ENCODE results near the gene PNLIPRP2. TPM values are rescaled to one million over a fixed set of nuclear protein-coding genes. Genes with fewer than 3 reads are reported as not detected.

Gene PNLIPRP2
- total and polyA plus RNA-seq, 4 donors, result 0.06 to 1.0 (median 0.08) TPM; not detected in 1

DNA sequence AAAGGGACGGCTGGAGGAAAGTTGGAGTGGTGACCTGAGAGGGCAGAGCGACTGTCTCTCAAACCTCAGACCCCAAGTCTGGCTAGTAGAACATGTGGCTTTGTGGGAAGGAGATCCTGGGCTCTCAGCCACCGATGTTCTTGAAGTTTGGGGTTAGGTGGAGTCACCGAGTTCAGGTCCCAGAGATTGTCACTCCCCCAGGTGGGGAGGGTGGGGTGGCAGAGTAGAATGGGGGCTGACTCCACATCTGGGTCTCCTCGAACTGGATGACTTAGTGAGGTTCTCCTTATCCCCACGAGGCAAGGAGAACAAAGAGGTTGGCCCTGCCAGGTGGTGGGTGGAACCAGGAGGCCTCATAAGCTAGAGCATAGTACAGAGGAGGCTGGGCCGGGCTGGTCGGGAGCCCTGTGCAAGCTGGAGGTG, 14.7 kb upstream of the PNLIPRP2 start:
- Histone ChIP-seq H3K27me3 (ENCODE audit: control insufficient read depth in 3 of 3, insufficient read depth in 3 of 3, low read length in 2 of 3) (no peaks in the 10 kb centered on the region), H3K9ac (ENCODE audit: insufficient read depth in 1 of 2, low read length in 2 of 2) (no peak overlapping the region), H3K4me3 (no peak overlapping the region), H3K27ac (ENCODE audit: low read depth in 1 of 2, low read length in 1 of 2) (no peak overlapping the region), H3K36me3 (ENCODE audit: control insufficient read depth in 4 of 4, insufficient read depth in 4 of 4, low read length in 4 of 4) (no peaks in the 10 kb centered on the region), H3K4me1 (ENCODE audit: control insufficient read depth in 5 of 5, insufficient read depth in 5 of 5, low read length in 5 of 5) (peaks cover 0 to 5% (median 0%) of the 10 kb centered on the region in 5 donors), H3K9me3 (ENCODE audit: control insufficient read depth in 4 of 4, insufficient read depth in 3 of 4, low read length in 3 of 4) (peaks cover 0 to 10% (median 0%) of the 10 kb centered on the region in 4 donors)
- no peak for ATAC-seq (ENCODE audit: insufficient read depth, low FRiP score)
- no peak for DNase-seq
- TF ChIP-seq, protein P1, sequence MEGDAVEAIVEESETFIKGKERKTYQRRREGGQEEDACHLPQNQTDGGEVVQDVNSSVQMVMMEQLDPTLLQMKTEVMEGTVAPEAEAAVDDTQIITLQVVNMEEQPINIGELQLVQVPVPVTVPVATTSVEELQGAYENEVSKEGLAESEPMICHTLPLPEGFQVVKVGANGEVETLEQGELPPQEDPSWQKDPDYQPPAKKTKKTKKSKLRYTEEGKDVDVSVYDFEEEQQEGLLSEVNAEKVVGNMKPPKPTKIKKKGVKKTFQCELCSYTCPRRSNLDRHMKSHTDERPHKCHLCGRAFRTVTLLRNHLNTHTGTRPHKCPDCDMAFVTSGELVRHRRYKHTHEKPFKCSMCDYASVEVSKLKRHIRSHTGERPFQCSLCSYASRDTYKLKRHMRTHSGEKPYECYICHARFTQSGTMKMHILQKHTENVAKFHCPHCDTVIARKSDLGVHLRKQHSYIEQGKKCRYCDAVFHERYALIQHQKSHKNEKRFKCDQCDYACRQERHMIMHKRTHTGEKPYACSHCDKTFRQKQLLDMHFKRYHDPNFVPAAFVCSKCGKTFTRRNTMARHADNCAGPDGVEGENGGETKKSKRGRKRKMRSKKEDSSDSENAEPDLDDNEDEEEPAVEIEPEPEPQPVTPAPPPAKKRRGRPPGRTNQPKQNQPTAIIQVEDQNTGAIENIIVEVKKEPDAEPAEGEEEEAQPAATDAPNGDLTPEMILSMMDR (IDR thresholded peaks at IDR 0.05; ENCODE audit: control extremely low read depth, extremely low read depth), result no peak
- WGBS, 2 donors, result 70 to 79% methylated on average over 8 of the region's 8 CpGs

- H3K27ac ChIP-seq (ENCODE audit: low read depth in 1 of 2, low read length in 1 of 2), result no peak overlapping the region
- no peaks in the 10 kb centered on the region for H3K36me3 ChIP-seq (ENCODE audit: control insufficient read depth in 4 of 4, insufficient read depth in 4 of 4, low read length in 4 of 4)
- no peak overlapping the region for H3K4me3 ChIP-seq
- WGBS, 2 donors, result 78 to 82% methylated on average over 6 of the region's 6 CpGs
- no peak overlapping the region for H3K9ac ChIP-seq (ENCODE audit: insufficient read depth in 1 of 2, low read length in 2 of 2)
- no peaks in the 10 kb centered on the region for H3K27me3 ChIP-seq (ENCODE audit: control insufficient read depth in 3 of 3, insufficient read depth in 3 of 3, low read length in 2 of 3)
- no peak for DNase-seq
- H3K9me3 ChIP-seq (ENCODE audit: control insufficient read depth in 4 of 4, insufficient read depth in 3 of 4, low read length in 3 of 4), result peaks cover 0 to 11% (median 0%) of the 10 kb centered on the region in 4 donors
- TF ChIP-seq, protein P1 (IDR thresholded peaks at IDR 0.05; ENCODE audit: control extremely low read depth, extremely low read depth), result no peak
- ATAC-seq (ENCODE audit: insufficient read depth, low FRiP score), result no peak
- peaks cover 0 to 5% (median 0%) of the 10 kb centered on the region in 5 donors for H3K4me1 ChIP-seq (ENCODE audit: control insufficient read depth in 5 of 5, insufficient read depth in 5 of 5, low read length in 5 of 5)
Observed at GRCh38 chr10:116607336-116607735, 13.4 kb upstream of the PNLIPRP2 start.

DNA sequence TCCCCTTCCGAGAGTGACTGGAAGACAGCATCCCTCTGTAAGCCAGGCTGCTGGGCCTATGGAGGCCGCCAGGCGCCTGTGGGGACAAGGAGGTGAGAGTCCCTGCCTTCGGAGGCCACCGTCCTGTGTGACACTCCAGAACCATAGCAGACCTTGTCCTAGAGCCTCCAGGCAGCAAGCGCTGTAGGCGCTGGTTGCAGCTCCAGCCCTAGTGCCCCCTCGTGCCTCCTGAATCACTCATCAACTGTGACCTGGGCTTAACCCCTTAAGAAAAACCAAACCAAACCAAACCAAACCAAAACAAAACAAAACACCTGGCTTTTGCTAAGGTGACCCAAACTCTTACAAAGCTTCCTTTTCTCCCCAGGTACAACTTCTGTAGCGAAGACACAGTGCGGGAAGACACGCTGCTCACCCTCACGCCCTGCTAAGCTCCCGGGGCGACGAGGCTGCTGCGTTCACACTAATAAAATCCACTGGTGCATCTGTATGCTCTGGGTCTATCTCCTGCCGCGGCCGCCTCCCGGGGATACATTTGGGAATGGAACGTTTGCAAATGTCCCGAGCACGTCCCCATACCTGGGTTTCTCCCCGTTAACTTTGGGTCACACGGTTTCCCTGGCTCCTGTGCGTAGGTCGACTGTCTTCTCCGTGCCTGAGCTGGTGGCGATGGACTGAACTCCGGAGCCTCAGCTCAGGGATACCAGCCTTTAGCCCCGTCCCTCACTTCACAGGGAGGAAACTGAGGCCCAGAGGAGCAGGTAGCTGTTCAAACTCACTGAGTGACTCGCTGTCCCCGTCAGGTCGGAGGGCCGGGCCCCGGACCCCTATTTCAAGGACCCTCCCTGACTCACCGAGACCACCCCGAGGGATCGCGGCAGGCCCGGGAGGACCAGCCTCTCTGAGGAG, 11.8 kb upstream of the PNLIPRP2 start:
- ATAC-seq (ENCODE audit: insufficient read depth, low FRiP score) (no peak), DNase-seq (peak in 1 of 3 donors; percentile 3)
- H3K9me3 ChIP-seq (ENCODE audit: control insufficient read depth in 4 of 4, insufficient read depth in 3 of 4, low read length in 3 of 4), result peaks cover 0 to 11% (median 0%) of the 10 kb centered on the region in 4 donors
- H3K27me3 ChIP-seq (ENCODE audit: control insufficient read depth in 3 of 3, insufficient read depth in 3 of 3, low read length in 2 of 3), result no peaks in the 10 kb centered on the region
- no peak overlapping the region for H3K27ac ChIP-seq (ENCODE audit: low read depth in 1 of 2, low read length in 1 of 2)
- peaks cover 0 to 5% (median 0%) of the 10 kb centered on the region in 5 donors for H3K4me1 ChIP-seq (ENCODE audit: control insufficient read depth in 5 of 5, insufficient read depth in 5 of 5, low read length in 5 of 5)
- TF ChIP-seq, protein P1 (IDR thresholded peaks at IDR 0.05; ENCODE audit: control extremely low read depth, extremely low read depth), result no peak
- no peak overlapping the region for H3K4me3 ChIP-seq
- peak overlapping the region in 1 of 2 donors; percentile 5 for H3K9ac ChIP-seq (ENCODE audit: insufficient read depth in 1 of 2, low read length in 2 of 2)
- 31 to 39% methylated on average over 41 of the region's 41 CpGs for WGBS, 2 donors
- H3K36me3 ChIP-seq (ENCODE audit: control insufficient read depth in 4 of 4, insufficient read depth in 4 of 4, low read length in 4 of 4), result no peaks in the 10 kb centered on the region
